HepG2 (cell line): ENCODE measurements around the gene PRDM10. TPM values are rescaled to one million over a fixed set of nuclear protein-coding genes. Genes with fewer than 3 reads are reported as not detected.

ENCODE experiments used
- FUBP1 ChIP-seq: sonication (generic); formaldehyde crosslinking; IDR thresholded peaks from 2 replicates; pipeline ENCODE4 v1.5.1; 2020; ENCODE audit warnings: missing genetic modification reagents, mild to moderate bottlenecking, borderline replicate concordance
- HDAC1 ChIP-seq: sonication (generic); formaldehyde crosslinking; IDR thresholded peaks from 2 replicates; pipeline ENCODE4 v1.5.1; 2020; ENCODE audit warnings: mild to moderate bottlenecking, missing genetic modification reagents
- KLF16 ChIP-seq, 2 experiments: sonication (generic) in 1 of 2; formaldehyde crosslinking in 1 of 2; IDR thresholded peaks; 2 replicates each; pipeline versions ENCODE4 v1.6.1 to v1.8.0; 2016 to 2023; ENCODE audit warnings: missing genetic modification reagents in 2 of 2, missing compliant biosample characterization in 1 of 2
- MEF2D ChIP-seq: sonication (generic); formaldehyde crosslinking; IDR thresholded peaks from 2 replicates; pipeline ENCODE4 v1.5.1; 2020; ENCODE audit warnings: mild to moderate bottlenecking, missing genetic modification reagents
- MXD3 ChIP-seq: IDR thresholded peaks from 2 replicates; pipeline ENCODE4 v1.6.1; 2016; ENCODE audit warnings: mild to moderate bottlenecking, missing biosample characterization, missing genetic modification reagents
- NFYC ChIP-seq: IDR thresholded peaks from 2 replicates; pipeline ENCODE4 v1.6.1; 2016; ENCODE audit warnings: missing genetic modification reagents, missing compliant biosample characterization
- PAF1 ChIP-seq: IDR thresholded peaks from 2 replicates; pipeline ENCODE4 v1.6.1; 2016; ENCODE audit warnings: missing genetic modification reagents, missing compliant biosample characterization
- SMAD3 ChIP-seq: sonication (generic); formaldehyde crosslinking; IDR thresholded peaks from 2 replicates; pipeline ENCODE4 v1.4.0; 2020; ENCODE audit warnings: missing genetic modification reagents
- U2AF2 ChIP-seq: fragments of 200-400 bp; formaldehyde crosslinking; IDR thresholded peaks from 2 replicates; pipeline ENCODE4 v1.6.1; 2017; ENCODE audit warnings: low read depth, mild to moderate bottlenecking, low read length
- YEATS4 ChIP-seq: sonication (generic); formaldehyde crosslinking; IDR thresholded peaks from 2 replicates; pipeline ENCODE4 v1.4.0; 2020; ENCODE audit warnings: missing genetic modification reagents, borderline replicate concordance
- ZBTB37 ChIP-seq: sonication (generic); formaldehyde crosslinking; IDR thresholded peaks from 2 replicates; pipeline ENCODE4 v1.4.0; 2020; ENCODE audit warnings: mild to moderate bottlenecking, missing genetic modification reagents
- ZBTB42 ChIP-seq: sonication (generic); formaldehyde crosslinking; IDR thresholded peaks from 2 replicates; pipeline ENCODE4 v1.5.0; 2020; ENCODE audit warnings: mild to moderate bottlenecking, missing genetic modification reagents
- ZNF205 ChIP-seq: IDR thresholded peaks from 2 replicates; pipeline ENCODE4 v1.6.1; 2018; ENCODE audit warnings: missing biosample characterization, missing genetic modification reagents
- ZNF230 ChIP-seq: sonication (generic); formaldehyde crosslinking; IDR thresholded peaks from 2 replicates; pipeline ENCODE4 v1.4.0; 2020; ENCODE audit warnings: mild to moderate bottlenecking, missing genetic modification reagents
- ZNF292 ChIP-seq: sonication (generic); formaldehyde crosslinking; IDR thresholded peaks from 2 replicates; pipeline ENCODE4 v1.8.1; 2022; ENCODE audit warnings: mild to moderate bottlenecking, low read depth, missing genetic modification reagents, borderline replicate concordance
- ZNF317 ChIP-seq: sonication (generic); formaldehyde crosslinking; IDR thresholded peaks from 2 replicates; pipeline ENCODE4 v1.5.0; 2020; ENCODE audit warnings: mild to moderate bottlenecking, missing genetic modification reagents
- ZNF331 ChIP-seq: sonication (generic); formaldehyde crosslinking; IDR thresholded peaks from 2 replicates; pipeline ENCODE4 v1.4.0; 2020; ENCODE audit warnings: missing genetic modification reagents
- ZNF451 ChIP-seq: sonication (generic); formaldehyde crosslinking; IDR thresholded peaks from 2 replicates; pipeline ENCODE4 v1.5.0; 2020; ENCODE audit warnings: mild to moderate bottlenecking, missing genetic modification reagents
- ZNF597 ChIP-seq: sonication (generic); formaldehyde crosslinking; IDR thresholded peaks from 2 replicates; pipeline ENCODE4 v1.5.0; 2020; ENCODE audit warnings: missing genetic modification reagents
- ZNF816 ChIP-seq: sonication (generic); formaldehyde crosslinking; IDR thresholded peaks from 2 replicates; pipeline ENCODE4 v1.8.0; 2022; ENCODE audit warnings: missing genetic modification reagents, mild to moderate bottlenecking, borderline replicate concordance
- ZNF891 ChIP-seq: sonication (generic); formaldehyde crosslinking; IDR thresholded peaks from 2 replicates; pipeline ENCODE4 v1.5.0; 2020; ENCODE audit warnings: mild to moderate bottlenecking, missing genetic modification reagents
- ZSCAN21 ChIP-seq: sonication (generic); formaldehyde crosslinking; IDR thresholded peaks from 2 replicates; pipeline ENCODE4 v1.8.0; 2022; ENCODE audit warnings: mild to moderate bottlenecking, missing genetic modification reagents, moderate library complexity, borderline replicate concordance
- polyA plus RNA-seq, 8 experiments: library from polyadenylated mRNA; depleted of rRNA in 3 of 8; stranded (reverse) in 7 of 8; unstranded in 1 of 8; fragments of >200 nt; fragmentation: Illumina TruSeq in 4 of 8; extraction: Trizol in 4 of 8; gene quantifications; 2 replicates each; pipeline versions ENCODE4 v1.2.1 to v1.2.3, GENCODE V29; 2011 to 2016; ENCODE audit warnings: low read depth in 4 of 8, missing spikeins in 1 of 8, mixed read lengths in 1 of 8; ENCODE audit not compliant: insufficient read depth in 1 of 8
- total RNA-seq, 5 experiments: library from RNA; depleted of rRNA; stranded (reverse); fragments of >200 nt; fragmentation: Illumina TruSeq; extraction: Trizol; gene quantifications; 2 replicates each; pipeline ENCODE4 v1.2.3, GENCODE V29; 2016; ENCODE audit warnings: low read depth in 1 of 5

The PRDM10 gene
- total and polyA plus RNA-seq, 2 of the 13 experiments (the other 11 are each of a cell fraction or from before 2014, with no cell fraction given): 5.7 to 5.8 TPM

GRCh38 chr11:129853518-129854231, 149.0 kb downstream of the PRDM10 start (continued):
- no peak for TF ChIP-seq U2AF2
- TF ChIP-seq SMAD3 (CRISPR knock-in tag): peak; percentile 90; the same call in 1 of the 2 replicates
- TF ChIP-seq FUBP1 (CRISPR knock-in tag): no peak
- peak in 1 of 2 experiments; percentile 78; a peak in 2 of 4 replicates for TF ChIP-seq KLF16 (CRISPR knock-in tag; IDR thresholded peaks at IDR 0.05)
- no peak for TF ChIP-seq ZBTB37
- peak; percentile 70; the same call in 1 of the 2 replicates for TF ChIP-seq ZNF331 (CRISPR knock-in tag)
- TF ChIP-seq MXD3 (CRISPR knock-in tag): no peak
- no peak for TF ChIP-seq ZSCAN21 (CRISPR knock-in tag)
- no peak for TF ChIP-seq PAF1
- 0 out of 2 replicates have a peak, but pooled peaks have one; percentile 37 for TF ChIP-seq YEATS4 (CRISPR knock-in tag)
- no peak for TF ChIP-seq ZNF891 (CRISPR knock-in tag)
- 0 out of 2 replicates have a peak, but pooled peaks have one; percentile 59 for TF ChIP-seq ZNF317
- peak; percentile 63; the same call in 1 of the 2 replicates for TF ChIP-seq ZNF292 (CRISPR knock-in tag)
- peak; percentile 74 for TF ChIP-seq MEF2D
- TF ChIP-seq HDAC1 (CRISPR knock-in tag): peak; percentile 70; the same call in 1 of the 2 replicates
- no peak for TF ChIP-seq ZNF816 (CRISPR knock-in tag)
- no peak for TF ChIP-seq NFYC (CRISPR knock-in tag)
- 0 out of 2 replicates have a peak, but pooled peaks have one; percentile 23 for TF ChIP-seq ZNF205 (CRISPR knock-in tag)
- TF ChIP-seq ZNF451 (CRISPR knock-in tag): no peak
- TF ChIP-seq ZNF597 (CRISPR knock-in tag): no peak
- TF ChIP-seq ZBTB42: no peak
- 0 out of 2 replicates have a peak, but pooled peaks have one; percentile 27 for TF ChIP-seq ZNF230
